T follicular helper cell (primary cell): ENCODE data around the gene ARFIP1.
"Not testable (repeated sequence)": the region's sequence is repeated elsewhere in the genome, so short reads cannot be mapped to it uniquely, and the experiment has no call there.

Experiments used
- DNase-seq: peaks from one replicate; pipeline ENCODE4 v3.0.0-alpha.2; 2020; ENCODE audit warnings: low read depth

ARFIP1 gene

GRCh38 chr4:152785639-152786615 is 6.2 kb downstream of the ARFIP1 start:
- DNase-seq = no peak

GRCh38 chr4:152786627-152787026 is 6.9 kb downstream of the ARFIP1 start:
- no peak for DNase-seq

GRCh38 chr4:152795891-152796290 is 16.1 kb downstream of the ARFIP1 start:
- DNase-seq = no peak

- no peak for DNase-seq
Observed at GRCh38 chr4:152803541-152803940, 23.8 kb downstream of the ARFIP1 start.

- DNase-seq = no peak
Observed at GRCh38 chr4:152805071-152805650, 25.4 kb downstream of the ARFIP1 start.

DNA sequence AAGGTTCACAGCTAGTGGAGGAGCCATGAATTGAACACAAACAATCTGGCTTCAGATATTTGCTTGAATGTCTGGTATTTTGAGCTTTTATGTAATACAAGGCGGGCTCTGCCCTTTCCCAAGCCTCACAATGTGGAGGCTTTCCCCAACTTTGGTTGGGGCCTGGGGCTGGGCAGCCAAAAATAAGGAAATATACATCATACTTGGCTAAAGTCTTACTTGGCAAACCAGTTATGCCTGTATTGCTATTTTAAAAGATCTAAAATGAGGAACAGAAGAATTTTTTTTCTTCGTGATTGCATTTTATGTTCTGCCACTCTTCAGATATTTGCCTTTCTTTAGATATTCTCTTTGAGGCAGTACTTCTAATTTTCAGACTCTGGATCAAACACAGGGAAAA is 26.1 kb downstream of the ARFIP1 start:
- DNase-seq = no peak

- no peak for DNase-seq
Observed at GRCh38 chr4:152806501-152807125, 26.9 kb downstream of the ARFIP1 start.

GRCh38 chr4:152807294-152807829 is 27.6 kb downstream of the ARFIP1 start:
- DNase-seq = no peak

DNA sequence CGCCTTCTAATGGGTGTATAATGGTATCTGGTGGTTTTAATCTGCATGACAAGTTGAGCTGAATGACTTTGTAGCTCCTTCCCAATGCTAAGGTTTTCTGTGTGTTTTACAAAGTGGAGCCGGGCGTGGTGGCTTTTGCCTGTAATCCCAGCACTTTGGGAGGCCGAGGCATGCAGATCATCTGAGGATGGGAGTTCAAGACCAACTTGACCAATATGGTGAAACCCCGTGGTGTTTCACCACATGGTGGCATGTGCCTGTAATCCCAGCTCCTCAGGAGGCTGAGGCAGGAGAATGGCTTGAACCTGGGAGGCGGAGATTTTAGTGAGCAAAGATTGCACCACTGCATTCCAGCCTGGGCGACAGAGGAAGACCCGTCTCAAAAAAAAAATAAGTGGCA is 28.9 kb downstream of the ARFIP1 start:
- no peak for DNase-seq

GRCh38 chr4:152810715-152811287 is 31.0 kb downstream of the ARFIP1 start:
- no peak for DNase-seq

DNA sequence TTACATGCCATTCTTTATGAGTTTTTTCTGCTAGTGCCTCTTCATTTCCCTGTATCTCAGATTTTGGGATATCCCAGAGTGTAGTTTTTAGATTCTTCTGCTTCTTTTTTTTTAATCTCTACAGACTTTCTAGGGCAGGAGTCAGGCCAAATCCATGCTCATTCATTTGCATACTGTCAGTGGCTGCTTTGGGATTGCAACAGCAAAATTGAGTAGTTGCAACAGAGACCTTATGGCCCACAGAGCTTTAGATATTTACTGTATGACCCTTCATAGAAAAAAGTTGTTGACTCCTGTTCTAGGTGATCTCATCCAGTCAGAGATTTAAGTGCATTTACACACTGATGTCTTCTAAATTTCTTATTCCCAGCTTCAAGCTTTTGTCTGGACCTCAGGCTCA is 35.3 kb downstream of the ARFIP1 start:
- DNase-seq = no peak

- no peak for DNase-seq
Observed at GRCh38 chr4:152817331-152817730, 37.6 kb downstream of the ARFIP1 start.

GRCh38 chr4:152819026-152819645 is 39.4 kb downstream of the ARFIP1 start:
- no peak for DNase-seq

DNA sequence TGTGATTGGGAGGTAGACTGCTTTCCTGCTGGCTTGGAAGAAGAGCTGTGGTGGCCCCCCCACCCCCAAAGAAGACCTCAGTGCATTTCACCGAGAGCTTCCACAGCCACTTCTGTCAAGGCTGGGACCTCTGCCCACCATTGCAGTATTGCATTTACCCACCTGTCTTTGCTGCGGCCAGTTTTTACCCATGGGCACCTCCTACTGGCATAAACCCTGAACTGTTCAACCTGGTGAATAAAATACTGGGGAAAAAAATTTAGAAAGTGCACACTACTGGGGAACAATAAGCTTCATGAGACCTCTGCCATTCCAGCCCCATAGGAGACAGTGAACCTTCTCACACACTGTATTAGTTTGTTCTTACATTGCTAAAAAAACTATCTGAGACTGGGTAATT is 40.3 kb downstream of the ARFIP1 start:
- no peak for DNase-seq

- DNase-seq = no peak
Observed at GRCh38 chr4:152822323-152822722, 42.6 kb downstream of the ARFIP1 start.

- no peak for DNase-seq
Observed at GRCh38 chr4:152824561-152824960, 44.8 kb downstream of the ARFIP1 start.

GRCh38 chr4:152825336-152825735 is 45.6 kb downstream of the ARFIP1 start:
- DNase-seq = no peak

- no peak for DNase-seq
Observed at GRCh38 chr4:152828122-152828521, 48.4 kb downstream of the ARFIP1 start.

DNA sequence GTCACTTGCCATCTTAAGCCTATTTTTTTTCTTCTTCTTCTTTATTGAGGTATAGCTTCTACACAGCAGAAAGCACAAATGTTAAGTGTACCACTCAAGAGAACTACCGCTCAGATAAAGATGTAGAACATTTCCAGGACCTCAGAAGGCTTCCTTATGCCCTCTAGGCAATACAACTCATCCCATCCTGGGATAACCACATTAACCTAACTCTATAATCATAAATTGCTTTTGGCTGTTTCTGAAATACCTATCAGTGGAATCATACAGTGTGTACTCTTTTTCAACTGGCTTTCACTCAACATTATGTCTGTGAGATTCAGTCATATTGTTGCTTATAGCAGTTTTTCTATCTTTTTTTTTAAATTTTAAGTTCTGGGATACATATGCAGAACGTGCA is 51.7 kb downstream of the ARFIP1 start:
- no peak for DNase-seq

DNA sequence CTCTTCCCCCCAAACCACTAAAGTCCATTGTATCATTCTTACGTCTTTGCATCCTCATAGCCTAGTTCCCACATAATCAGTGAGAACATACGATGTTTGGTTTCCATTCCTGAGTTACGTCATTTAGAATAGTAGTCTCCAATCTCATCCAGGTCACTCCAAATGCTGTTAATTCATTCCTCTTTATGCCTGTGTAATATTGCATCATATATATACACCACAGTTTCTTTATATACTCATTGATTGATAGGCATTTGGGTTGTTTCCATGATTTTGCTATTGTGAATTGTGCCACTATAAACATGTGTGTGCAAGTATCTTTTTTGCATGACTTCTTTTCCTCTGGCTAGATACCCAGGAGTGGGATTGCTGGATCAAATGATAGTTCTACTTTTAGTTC is 57.2 kb downstream of the ARFIP1 start:
- DNase-seq = no peak

DNA sequence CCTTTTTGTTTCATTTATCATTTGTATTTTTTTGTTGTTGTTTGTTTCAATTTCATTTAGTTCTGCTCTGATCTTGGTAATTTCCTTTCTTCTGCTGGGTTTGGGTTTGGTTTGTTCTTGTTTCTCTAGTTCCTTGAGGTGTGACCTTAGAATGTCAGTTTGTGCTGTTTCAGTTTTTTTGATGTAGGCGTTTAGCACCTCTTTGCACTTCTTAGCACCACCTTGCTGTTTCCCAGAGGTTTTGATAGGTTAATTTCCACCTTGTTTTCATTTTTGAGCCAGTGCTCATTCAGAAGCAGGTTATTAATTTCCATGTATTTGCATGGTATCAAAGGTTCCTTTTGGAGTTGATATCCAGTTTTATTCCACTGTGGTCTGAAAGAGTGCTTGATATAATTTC is 60.0 kb downstream of the ARFIP1 start:
- not testable (repeated sequence) for DNase-seq
